LHCN-M2 (cell line): Measurements from ENCODE around the gene PEAK3. TPM values are rescaled to one million over a fixed set of nuclear protein-coding genes. Genes with fewer than 3 reads are reported as not detected.

Experiments
- DNase-seq: peaks from one replicate; pipeline ENCODE4 v3.0.0-alpha.2; 2012; ENCODE audit warnings: low read depth
- total RNA-seq: library from RNA; depleted of rRNA; stranded (reverse); fragments of >200 nt; gene quantifications from 2 replicates; pipeline ENCODE4 v1.2.3, GENCODE V29; 2014

Gene PEAK3
- total RNA-seq, 1 experiment from 2014 or later = 0.63 TPM

- DNase-seq = no peak
Observed at GRCh38 chr19:2315121-2315817, 33.3 kb upstream of the PEAK3 start.

GRCh38 chr19:2312820-2313501 is 31.0 kb upstream of the PEAK3 start:
- no peak for DNase-seq

- DNase-seq = no peak
Observed at GRCh38 chr19:2311093-2311492, 29.1 kb upstream of the PEAK3 start.

GRCh38 chr19:2309734-2310362 is 27.9 kb upstream of the PEAK3 start:
- DNase-seq = peak; percentile 43

- no peak for DNase-seq
Observed at GRCh38 chr19:2308114-2308556, 26.2 kb upstream of the PEAK3 start, which contains the start of gene LINGO3. Gene LINGO3, minus strand, starts transcription at chr19:2308154. Its CDS starts 16,378 bp downstream, at chr19:2291776.

- DNase-seq = no peak
Observed at GRCh38 chr19:2307518-2308012, 25.6 kb upstream of the PEAK3 start.

GRCh38 chr19:2306971-2307370 is 25.0 kb upstream of the PEAK3 start:
- DNase-seq = no peak

- DNase-seq = no peak
Observed at GRCh38 chr19:2306281-2306806, 24.4 kb upstream of the PEAK3 start.

- DNase-seq = no peak
Observed at GRCh38 chr19:2305452-2306280, 23.7 kb upstream of the PEAK3 start.

GRCh38 chr19:2303211-2303798 is 21.3 kb upstream of the PEAK3 start:
- no peak for DNase-seq

- no peak for DNase-seq
Observed at GRCh38 chr19:2302319-2303210, 20.6 kb upstream of the PEAK3 start.

GRCh38 chr19:2300533-2300932 is 18.6 kb upstream of the PEAK3 start:
- no peak for DNase-seq

GRCh38 chr19:2296141-2296540 is 14.2 kb upstream of the PEAK3 start:
- no peak for DNase-seq

GRCh38 chr19:2294687-2295335 is 12.8 kb upstream of the PEAK3 start:
- no peak for DNase-seq

GRCh38 chr19:2291185-2291751 is 9.3 kb upstream of the PEAK3 start:
- no peak for DNase-seq

GRCh38 chr19:2290441-2291184 is 8.6 kb upstream of the PEAK3 start:
- no peak for DNase-seq

GRCh38 chr19:2289714-2290435 is 7.9 kb upstream of the PEAK3 start:
- DNase-seq = no peak
